ENCODE results near the gene INPP5A. TPM values are rescaled to one million over a fixed set of nuclear protein-coding genes. Genes with fewer than 3 reads are reported as not detected.
"Not testable (repeated sequence)": the region's sequence is repeated elsewhere in the genome, so short reads cannot be mapped to it uniquely, and the experiment has no call there.

Gene INPP5A
- total RNA-seq, 2 donors from 2014 or later: 20.7 to 26.7 TPM

GRCh38 chr10:132595854-132596253, 58.3 kb downstream of the INPP5A start:
- DNase-seq: no peak
- 90 to 97% methylated on average over 7 of the region's 7 CpGs for WGBS, 2 experiments (ENCODE audit: insufficient coverage in 1 of 2, insufficient read length in 1 of 2)
- Histone ChIP-seq H3K9ac (ENCODE audit: extremely low read depth, low read length, poor library complexity, severe bottlenecking) (no peak overlapping the region), H3K27me3 (ENCODE audit: control insufficient read depth, insufficient read depth, low read length, poor library complexity, severe bottlenecking) (no peaks in the 10 kb centered on the region), H3K27ac (ENCODE audit: low read depth, low read length) (no peak overlapping the region), H3K36me3 (ENCODE audit: control insufficient read depth, insufficient read depth, low read length) (no peaks in the 10 kb centered on the region), H3K9me3 (ENCODE audit: control insufficient read depth, low read length) (peaks cover 11% of the 10 kb centered on the region), H3K4me1 (ENCODE audit: control insufficient read depth, insufficient read depth, low read length) (no peaks in the 10 kb centered on the region), H3K4me3 (ENCODE audit: low read length) (no peak overlapping the region)
- H3K27ac Mint-ChIP-seq: no peak overlapping the region
- TF ChIP-seq, protein P1, sequence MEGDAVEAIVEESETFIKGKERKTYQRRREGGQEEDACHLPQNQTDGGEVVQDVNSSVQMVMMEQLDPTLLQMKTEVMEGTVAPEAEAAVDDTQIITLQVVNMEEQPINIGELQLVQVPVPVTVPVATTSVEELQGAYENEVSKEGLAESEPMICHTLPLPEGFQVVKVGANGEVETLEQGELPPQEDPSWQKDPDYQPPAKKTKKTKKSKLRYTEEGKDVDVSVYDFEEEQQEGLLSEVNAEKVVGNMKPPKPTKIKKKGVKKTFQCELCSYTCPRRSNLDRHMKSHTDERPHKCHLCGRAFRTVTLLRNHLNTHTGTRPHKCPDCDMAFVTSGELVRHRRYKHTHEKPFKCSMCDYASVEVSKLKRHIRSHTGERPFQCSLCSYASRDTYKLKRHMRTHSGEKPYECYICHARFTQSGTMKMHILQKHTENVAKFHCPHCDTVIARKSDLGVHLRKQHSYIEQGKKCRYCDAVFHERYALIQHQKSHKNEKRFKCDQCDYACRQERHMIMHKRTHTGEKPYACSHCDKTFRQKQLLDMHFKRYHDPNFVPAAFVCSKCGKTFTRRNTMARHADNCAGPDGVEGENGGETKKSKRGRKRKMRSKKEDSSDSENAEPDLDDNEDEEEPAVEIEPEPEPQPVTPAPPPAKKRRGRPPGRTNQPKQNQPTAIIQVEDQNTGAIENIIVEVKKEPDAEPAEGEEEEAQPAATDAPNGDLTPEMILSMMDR (conservative IDR thresholded peaks at IDR 0.05): no peak
- H3K4me1 Mint-ChIP-seq: peaks cover 9% of the 10 kb centered on the region
- peaks cover 28% of the 10 kb centered on the region for H3K9me3 Mint-ChIP-seq
- H3K27me3 Mint-ChIP-seq (ENCODE audit: insufficient read depth): peaks cover 10% of the 10 kb centered on the region
- peaks cover 5% of the 10 kb centered on the region for H3K36me3 Mint-ChIP-seq (ENCODE audit: low read depth)
- no peak overlapping the region for H3K4me3 Mint-ChIP-seq

GRCh38 chr10:132596742-132597279, 59.2 kb downstream of the INPP5A start:
- TF ChIP-seq, protein P1 (conservative IDR thresholded peaks at IDR 0.05): no peak
- H3K36me3 Mint-ChIP-seq (ENCODE audit: low read depth): peaks cover 5% of the 10 kb centered on the region
- peaks cover under 1% of the 10 kb centered on the region for H3K4me1 Mint-ChIP-seq
- H3K9me3 ChIP-seq (ENCODE audit: control insufficient read depth, low read length): peaks cover 20% of the 10 kb centered on the region
- H3K36me3 ChIP-seq (ENCODE audit: control insufficient read depth, insufficient read depth, low read length): no peaks in the 10 kb centered on the region
- no peak overlapping the region for H3K27ac Mint-ChIP-seq
- peaks cover 16% of the 10 kb centered on the region for H3K27me3 Mint-ChIP-seq (ENCODE audit: insufficient read depth)
- no peaks in the 10 kb centered on the region for H3K4me1 ChIP-seq (ENCODE audit: control insufficient read depth, insufficient read depth, low read length)
- H3K27ac ChIP-seq (ENCODE audit: low read depth, low read length): no peak overlapping the region
- H3K9me3 Mint-ChIP-seq: peaks cover 35% of the 10 kb centered on the region
- H3K27me3 ChIP-seq (ENCODE audit: control insufficient read depth, insufficient read depth, low read length, poor library complexity, severe bottlenecking): no peaks in the 10 kb centered on the region
- H3K4me3 Mint-ChIP-seq: no peak overlapping the region
- DNase-seq: no peak
- 92 to 97% methylated on average over 17 to 21 of the region's 21 CpGs for WGBS, 2 experiments (ENCODE audit: insufficient coverage in 1 of 2, insufficient read length in 1 of 2)
- H3K9ac ChIP-seq (ENCODE audit: extremely low read depth, low read length, poor library complexity, severe bottlenecking): no peak overlapping the region
- H3K4me3 ChIP-seq (ENCODE audit: low read length): no peak overlapping the region

DNA sequence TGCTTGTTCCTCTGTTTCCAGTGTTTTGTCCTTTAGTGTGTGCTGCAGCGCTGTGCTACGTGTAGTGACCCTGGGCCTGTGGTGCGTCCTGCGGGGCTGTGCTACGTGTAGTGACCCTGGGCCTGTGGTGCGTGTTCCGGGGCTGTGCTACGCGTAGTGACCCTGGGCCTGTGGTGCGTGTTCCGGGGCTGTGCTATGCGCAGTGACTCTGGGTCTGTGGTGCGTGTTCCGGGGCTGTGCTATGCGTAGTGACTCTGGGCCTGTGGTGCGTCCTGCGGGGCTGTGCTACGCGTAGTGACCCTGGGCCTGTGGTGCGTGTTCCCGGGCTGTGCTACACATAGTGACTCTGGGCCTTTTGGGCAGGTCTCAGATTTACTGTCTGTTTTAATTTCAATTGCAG, 60.1 kb downstream of the INPP5A start:
- Mint-ChIP-seq H3K9me3 (peaks cover 36% of the 10 kb centered on the region), H3K27me3 (ENCODE audit: insufficient read depth) (peaks cover 16% of the 10 kb centered on the region), H3K4me1 (no peaks in the 10 kb centered on the region), H3K36me3 (ENCODE audit: low read depth) (peaks cover 5% of the 10 kb centered on the region), H3K4me3 (no peak overlapping the region), H3K27ac (no peak overlapping the region)
- Histone ChIP-seq H3K4me3 (ENCODE audit: low read length) (no peak overlapping the region), H3K36me3 (ENCODE audit: control insufficient read depth, insufficient read depth, low read length) (no peaks in the 10 kb centered on the region), H3K27ac (ENCODE audit: low read depth, low read length) (no peak overlapping the region), H3K9ac (ENCODE audit: extremely low read depth, low read length, poor library complexity, severe bottlenecking) (no peak overlapping the region), H3K9me3 (ENCODE audit: control insufficient read depth, low read length) (peaks cover 24% of the 10 kb centered on the region), H3K27me3 (ENCODE audit: control insufficient read depth, insufficient read depth, low read length, poor library complexity, severe bottlenecking) (no peaks in the 10 kb centered on the region), H3K4me1 (ENCODE audit: control insufficient read depth, insufficient read depth, low read length) (no peaks in the 10 kb centered on the region)
- WGBS, 2 experiments (ENCODE audit: insufficient coverage in 1 of 2, insufficient read length in 1 of 2): 92 to 99% methylated on average over 16 to 21 of the region's 21 CpGs
- DNase-seq: no peak
- TF ChIP-seq, protein P1 (conservative IDR thresholded peaks at IDR 0.05): no peak

- not testable (repeated sequence) for H3K27ac ChIP-seq (ENCODE audit: low read depth, low read length); H3K27ac Mint-ChIP-seq; H3K4me1 ChIP-seq (ENCODE audit: control insufficient read depth, insufficient read depth, low read length); H3K4me3 ChIP-seq (ENCODE audit: low read length); H3K36me3 ChIP-seq (ENCODE audit: control insufficient read depth, insufficient read depth, low read length); H3K4me1 Mint-ChIP-seq; H3K27me3 ChIP-seq (ENCODE audit: control insufficient read depth, insufficient read depth, low read length, poor library complexity, severe bottlenecking); H3K9ac ChIP-seq (ENCODE audit: extremely low read depth, low read length, poor library complexity, severe bottlenecking); DNase-seq; H3K36me3 Mint-ChIP-seq (ENCODE audit: low read depth); H3K4me3 Mint-ChIP-seq
- WGBS, 2 experiments (ENCODE audit: insufficient coverage in 1 of 2, insufficient read length in 1 of 2): 92 to 97% methylated on average over 9 of the region's 9 CpGs
- Mint-ChIP-seq H3K27me3 (ENCODE audit: insufficient read depth) (peaks cover 16% of the 10 kb centered on the region), H3K9me3 (peaks cover 47% of the 10 kb centered on the region)
- H3K9me3 ChIP-seq (ENCODE audit: control insufficient read depth, low read length): peaks cover 24% of the 10 kb centered on the region
Observed at GRCh38 chr10:132599023-132599618, 61.5 kb downstream of the INPP5A start.
